ELR (cell line): ENCODE data around the gene MAS1L.
A peak's percentile ranks its signal among the peaks of the same experiment; 100 is the strongest.

ENCODE experiments used
- DNase-seq: peaks from one replicate; pipeline ENCODE4 v3.0.0-alpha.2; 2015; ENCODE audit warnings: low read depth

Gene MAS1L, protein sequence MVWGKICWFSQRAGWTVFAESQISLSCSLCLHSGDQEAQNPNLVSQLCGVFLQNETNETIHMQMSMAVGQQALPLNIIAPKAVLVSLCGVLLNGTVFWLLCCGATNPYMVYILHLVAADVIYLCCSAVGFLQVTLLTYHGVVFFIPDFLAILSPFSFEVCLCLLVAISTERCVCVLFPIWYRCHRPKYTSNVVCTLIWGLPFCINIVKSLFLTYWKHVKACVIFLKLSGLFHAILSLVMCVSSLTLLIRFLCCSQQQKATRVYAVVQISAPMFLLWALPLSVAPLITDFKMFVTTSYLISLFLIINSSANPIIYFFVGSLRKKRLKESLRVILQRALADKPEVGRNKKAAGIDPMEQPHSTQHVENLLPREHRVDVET

DNA sequence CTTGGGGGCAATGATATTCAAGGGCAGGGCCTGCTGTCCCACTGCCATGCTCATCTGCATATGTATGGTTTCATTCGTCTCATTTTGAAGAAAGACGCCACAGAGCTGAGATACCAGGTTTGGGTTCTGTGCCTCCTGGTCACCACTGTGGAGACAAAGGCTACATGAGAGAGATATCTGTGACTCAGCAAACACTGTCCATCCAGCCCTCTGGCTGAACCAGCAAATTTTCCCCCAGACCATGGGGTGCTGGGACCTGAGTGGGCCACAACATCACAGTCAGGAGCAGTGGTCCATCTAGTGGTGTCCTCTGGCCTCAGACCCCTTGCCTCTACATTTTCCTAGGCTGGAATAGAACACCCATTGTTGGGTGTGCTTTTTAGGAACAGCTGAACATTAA, at the start of gene MAS1L:
Gene MAS1L (minus strand): TSS at position 297 of the 400 bp plus-strand sequence. CDS start 54 bp downstream, at position 243.
- DNase-seq = no peak

DNA sequence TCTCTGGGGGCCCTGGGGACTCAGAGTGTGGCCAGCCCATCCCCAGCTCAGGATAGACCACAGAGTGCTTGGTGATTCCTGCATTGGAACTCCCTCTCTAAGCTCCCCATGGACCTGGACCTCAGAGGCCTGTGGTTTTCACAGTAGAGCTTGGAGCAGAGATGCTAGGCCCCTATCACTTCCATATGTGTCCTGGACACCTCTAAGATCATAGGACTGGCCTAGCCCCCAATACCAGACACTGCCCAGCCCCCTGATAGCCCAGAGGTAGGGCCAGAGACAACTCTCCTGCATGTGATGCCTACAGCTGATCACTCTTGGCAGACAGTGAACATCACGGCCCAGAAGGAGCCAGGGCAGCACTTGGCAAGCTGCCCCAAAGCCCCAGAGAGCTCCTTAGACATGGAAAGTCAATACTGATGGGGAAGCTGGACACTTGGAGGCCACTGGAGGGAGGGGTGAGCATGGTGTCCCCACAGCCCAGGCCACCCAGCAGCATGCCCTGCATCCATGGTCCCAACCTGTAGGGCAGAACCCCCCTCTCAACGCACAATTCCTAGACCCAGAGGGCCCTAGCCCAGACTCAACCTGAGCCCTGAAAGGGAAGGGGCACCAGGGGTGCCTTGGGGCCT, 44.7 kb upstream of the MAS1L start:
- no peak for DNase-seq

DNA sequence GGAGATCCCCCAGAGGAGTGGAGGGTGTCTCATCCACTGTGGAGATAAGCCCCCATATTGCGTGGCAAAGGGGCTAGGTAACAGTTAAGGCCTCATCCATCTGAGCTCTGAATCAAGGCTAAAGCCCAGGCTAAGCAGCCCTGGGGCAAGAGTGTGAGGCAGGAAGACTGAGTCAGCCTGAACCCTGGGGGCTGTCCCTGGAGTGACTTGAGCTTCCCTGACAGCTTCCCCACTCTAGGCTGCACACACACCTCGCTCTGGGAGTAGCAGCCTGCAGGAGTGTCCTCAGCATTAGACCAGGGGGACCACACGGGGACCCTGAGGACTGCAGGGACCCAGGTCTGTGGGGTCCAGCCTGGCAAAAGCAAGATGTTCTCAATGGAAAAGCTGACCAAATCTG, 43.9 kb upstream of the MAS1L start:
- peak; percentile 82 for DNase-seq

DNA sequence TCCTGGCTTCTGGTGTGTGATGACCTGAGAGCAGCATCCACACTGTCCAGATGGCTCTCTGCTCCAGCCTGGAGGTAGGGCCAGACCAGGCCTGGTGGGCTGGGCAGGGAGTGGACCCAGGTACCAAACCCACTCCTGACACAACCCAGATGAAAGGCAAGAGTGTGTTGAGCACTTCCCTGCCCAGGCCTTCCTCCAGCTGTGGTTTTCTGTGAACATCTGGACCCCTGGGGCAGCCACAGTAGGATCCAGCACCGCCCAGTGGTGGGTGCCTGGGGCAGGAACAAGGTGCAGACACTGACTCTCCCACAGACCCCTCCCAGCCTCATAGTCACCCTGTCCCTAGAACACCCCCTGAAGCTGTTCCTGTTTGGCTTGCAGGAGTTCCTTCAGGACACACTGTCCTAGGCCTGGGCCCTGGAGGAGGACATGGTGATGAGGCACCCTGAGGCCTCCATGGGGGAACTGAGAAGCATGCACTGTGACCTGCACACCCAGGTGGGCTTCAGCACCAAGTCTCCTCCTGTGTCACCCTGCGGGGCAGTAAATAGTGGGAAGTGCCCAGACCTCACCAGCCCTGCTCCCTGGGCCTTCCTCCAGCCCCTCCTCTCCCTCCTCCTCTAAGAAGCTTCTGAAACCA, 43.0 kb upstream of the MAS1L start:
- no peak for DNase-seq

DNA sequence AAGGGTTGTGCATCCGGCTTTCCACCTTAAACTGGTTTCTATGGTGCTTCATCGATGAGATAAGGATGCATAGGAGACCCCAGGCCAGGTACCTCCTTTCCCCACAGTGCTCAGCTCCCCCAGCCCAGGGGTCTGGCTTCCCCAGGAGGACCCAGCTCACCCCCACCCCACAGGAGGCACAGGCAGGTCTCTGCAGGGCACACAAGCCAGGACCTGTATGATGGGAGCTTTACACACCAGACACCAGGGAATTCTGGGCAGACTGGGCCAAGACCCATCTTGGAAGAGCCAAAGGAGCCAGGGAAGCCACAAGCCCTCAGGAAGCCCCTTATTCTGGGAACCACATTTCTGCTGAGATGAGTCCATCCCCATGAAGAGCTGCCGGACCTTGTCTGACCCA, 42.2 kb upstream of the MAS1L start:
- no peak for DNase-seq

DNA sequence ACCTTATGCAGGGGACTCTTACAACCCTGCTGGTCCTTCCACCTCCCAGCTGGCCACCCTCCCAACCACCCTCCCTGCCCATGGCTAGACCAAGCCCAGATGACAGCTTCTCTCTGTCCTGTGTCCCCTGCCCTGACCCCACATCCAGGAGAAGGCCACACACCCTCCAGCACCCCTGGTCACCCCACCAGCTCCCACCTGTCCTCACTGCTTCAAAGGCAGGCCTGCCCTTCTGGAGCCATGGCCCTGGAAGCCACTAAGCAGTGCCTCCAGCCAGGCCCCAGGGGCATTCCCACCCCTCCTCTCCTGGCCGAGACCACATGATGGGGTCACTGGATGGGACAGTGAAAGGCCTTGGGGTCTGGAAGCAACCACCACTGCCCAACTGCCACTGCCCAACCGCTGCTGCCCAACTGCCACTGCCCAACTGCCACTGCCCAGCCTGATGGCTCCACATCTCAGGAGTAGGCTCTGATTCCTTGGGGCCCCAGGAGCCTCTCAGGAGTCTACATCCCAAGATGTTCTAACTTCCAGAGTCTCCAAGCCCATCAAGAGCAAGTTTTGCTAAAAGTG, 41.3 kb upstream of the MAS1L start:
- DNase-seq = no peak

DNA sequence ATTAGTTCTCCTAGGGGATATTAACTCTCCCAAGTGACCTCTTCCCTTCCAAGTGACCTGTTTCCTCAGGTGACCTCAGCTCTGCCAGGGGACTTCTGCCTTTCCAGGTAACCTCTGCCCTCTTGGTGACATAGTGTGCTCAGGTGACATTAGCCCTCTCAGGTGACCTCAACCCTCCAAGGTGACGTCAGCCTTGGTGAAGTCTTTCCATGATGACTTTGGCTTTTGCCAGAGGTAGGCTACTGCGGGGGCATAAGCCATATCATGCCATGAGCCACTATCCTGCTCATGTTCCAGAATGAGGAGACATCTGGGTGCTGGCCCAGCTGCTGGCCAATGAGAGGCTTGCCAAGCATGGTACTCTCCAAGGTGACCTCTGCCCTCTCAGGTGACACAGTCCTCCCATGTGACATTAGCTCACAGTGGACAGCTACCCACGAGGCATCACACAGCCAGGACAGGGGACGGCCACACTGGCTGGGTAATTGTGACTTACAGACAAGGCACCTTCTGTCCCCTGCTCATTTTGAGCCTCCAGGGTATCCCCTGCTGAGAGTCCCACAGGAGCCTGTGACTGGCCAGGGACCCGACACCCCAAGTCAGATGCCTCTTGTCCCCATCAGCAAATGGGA, 40.7 kb upstream of the MAS1L start:
- DNase-seq = no peak

DNA sequence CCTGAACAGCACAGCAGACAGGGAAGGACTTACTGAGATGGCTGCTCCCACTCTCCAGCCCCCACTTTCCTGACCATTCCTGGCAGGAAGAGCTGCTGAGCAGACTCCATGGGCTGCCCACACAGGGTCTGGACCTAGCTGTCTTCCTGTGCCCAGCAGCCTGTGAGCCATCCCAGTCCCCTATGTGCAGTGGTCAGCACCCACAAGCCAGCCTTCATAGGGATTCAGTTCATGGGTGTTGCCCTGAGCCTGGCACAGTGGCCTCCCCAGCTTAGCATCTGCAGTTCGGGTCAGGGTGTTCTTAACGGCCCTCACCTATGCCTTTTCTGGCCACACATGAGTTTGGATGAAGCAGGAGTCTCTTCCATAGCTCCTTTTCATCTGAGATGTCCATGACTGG, 39.8 kb upstream of the MAS1L start:
- DNase-seq = no peak

DNA sequence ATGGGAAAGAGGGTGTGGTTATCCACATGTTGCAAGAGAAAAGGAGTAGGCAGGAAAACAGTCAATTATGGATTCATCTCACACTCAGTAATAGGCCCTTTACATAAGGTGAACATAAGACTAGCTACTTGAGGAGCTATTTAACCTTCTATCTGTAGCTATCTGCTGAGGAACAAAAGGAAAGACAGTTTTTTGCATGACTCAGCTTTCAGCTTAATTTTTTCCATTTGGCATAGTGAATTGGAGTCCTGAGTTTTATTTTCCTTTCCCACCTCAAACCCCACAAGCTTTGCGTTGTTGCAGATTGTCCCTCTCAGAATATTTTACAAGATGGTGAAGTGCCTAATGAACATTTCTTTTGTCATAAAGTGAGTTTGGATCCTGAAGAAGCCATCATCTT, 39.4 kb upstream of the MAS1L start:
- no peak for DNase-seq

DNA sequence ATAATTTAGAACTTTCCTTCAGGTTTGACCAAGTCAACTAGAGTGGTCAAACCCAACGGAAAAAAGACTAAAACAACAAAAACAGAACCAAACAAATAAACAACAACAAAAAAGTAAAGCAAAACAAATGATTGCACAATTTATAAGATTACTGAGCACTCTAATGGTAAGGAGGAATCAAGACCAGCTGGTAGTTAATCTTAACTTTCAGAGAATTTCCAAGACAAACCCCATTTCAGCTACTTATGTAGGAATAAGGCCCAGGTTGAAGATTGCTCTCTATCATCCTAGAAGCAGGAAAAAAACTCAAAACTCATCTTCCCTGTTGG, 37.5 kb upstream of the MAS1L start:
- no peak for DNase-seq

DNA sequence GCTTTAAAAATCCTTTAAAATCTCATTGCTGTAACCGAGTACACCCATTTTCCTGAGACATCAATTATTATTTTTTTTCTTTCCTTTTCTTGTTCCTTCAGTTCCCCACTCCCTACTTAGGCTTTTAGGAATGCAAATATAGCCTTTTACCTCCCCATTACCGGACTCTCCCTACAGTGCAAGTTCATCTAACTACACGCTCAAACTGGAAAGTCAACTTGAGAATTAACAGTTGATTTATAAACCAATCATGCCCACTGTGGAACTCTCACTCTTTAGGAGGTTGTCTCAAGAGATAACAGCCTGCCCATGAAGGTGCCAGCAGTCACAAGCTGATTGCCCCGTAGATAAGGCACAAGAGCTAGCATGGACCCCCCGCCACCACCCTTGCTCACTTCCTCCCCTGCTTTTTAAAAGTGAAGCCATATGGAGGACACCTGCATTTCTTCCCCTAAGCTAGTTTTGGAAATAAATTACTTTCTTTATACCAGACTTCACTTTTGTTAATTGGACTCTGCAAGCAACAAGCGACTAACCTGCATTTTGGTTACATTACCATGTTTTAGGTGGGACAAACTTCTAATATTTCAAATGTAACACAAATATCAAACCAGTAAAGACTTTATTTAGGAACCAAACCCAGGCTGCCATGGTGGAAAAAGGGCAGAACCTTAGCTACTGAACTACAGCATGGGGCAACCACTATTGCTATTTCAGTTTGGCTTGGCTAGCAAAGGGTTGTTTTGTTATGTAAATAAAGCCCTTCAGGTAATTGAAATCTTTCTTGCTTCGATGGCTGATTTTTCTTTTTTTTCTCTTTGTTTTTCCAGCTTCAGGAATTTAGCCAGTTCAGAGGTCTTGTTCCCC, 36.9 kb upstream of the MAS1L start:
- DNase-seq = no peak

DNA sequence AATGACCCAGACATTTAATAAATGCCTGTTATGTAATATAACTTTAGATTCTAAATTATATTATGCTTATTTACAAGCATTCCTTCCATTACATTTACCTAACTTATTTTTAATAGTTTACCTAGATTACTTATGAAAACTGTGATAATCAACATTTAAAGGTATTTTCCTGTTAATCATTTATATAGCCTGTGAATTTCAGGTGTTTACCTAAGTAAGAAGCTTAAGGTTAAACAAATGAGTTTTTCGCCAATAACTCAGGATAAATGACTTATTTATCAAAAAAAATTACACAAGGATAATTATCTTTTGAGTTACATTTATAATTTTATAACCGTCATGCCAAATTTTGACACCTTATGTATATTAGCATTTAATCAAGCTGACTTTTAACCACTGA, 36.3 kb upstream of the MAS1L start:
- no peak for DNase-seq

DNA sequence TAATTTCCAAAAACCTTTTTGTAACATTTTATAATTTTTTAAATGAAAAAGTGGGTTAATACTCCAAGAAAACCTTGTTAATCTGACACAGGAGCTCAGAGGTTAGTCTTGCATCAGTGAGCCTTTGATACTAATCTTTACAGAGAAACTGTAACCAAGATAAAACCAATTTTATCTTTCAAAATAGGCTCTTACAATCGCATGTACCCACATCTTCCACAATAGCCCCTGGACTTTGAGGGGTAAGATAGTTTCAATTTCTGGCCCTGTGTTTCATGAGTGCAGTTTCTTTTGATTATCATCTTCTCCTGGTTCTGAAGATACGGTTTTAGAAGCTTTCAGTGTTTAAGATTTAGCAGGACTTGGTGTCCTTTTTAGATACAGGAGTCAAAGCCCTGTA, 34.5 kb upstream of the MAS1L start:
- no peak for DNase-seq

DNA sequence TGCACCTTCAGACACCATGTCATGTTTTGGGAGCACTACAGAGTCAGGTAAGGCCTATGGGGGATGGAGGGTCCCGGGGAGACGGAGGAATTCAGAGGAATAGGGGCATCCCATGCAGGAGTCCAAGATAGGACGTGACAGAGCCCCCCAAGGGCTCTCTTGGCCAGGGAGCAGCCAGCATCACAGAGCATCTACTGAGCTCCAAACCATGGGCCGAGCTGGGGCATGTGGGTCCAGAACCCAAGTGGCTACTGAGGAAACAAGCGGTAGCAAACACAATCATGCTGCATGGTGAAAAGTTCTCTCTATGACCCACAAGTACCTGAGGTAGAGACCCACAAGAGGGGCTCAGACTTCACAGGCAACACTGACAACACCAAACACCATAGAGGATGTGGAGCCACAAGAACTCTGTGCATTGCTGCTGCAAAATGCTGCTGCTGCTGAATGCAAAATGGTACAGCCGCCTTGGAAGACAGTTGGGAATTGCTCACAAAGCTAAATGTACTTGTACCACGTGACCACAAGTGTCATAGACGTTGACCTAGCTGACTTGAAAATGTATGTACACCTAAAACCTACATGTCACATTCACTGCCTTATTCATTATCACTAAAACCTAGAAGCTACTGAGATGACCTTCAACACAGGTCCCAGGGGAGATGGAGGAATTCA, 33.4 kb upstream of the MAS1L start:
- no peak for DNase-seq

DNA sequence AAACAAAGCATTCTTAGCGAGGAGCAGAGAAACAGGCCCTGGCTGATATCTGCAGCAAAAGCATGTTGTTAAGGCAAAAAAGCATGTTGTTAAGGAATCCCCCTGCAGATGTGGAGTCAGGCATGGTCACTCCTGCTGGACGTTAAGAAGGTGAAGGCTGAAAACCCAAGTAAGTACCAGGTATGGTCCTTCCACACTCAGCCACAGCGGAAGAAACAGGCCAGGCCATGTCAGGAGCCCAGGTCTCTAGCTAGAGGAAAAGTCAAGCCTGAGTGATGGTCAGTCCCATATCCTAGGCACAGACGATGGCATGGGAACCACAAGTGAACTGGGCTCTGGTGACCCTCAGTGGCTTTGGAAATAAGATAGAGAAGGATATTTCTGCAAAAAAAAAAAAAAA, 32.5 kb upstream of the MAS1L start:
- no peak for DNase-seq

DNA sequence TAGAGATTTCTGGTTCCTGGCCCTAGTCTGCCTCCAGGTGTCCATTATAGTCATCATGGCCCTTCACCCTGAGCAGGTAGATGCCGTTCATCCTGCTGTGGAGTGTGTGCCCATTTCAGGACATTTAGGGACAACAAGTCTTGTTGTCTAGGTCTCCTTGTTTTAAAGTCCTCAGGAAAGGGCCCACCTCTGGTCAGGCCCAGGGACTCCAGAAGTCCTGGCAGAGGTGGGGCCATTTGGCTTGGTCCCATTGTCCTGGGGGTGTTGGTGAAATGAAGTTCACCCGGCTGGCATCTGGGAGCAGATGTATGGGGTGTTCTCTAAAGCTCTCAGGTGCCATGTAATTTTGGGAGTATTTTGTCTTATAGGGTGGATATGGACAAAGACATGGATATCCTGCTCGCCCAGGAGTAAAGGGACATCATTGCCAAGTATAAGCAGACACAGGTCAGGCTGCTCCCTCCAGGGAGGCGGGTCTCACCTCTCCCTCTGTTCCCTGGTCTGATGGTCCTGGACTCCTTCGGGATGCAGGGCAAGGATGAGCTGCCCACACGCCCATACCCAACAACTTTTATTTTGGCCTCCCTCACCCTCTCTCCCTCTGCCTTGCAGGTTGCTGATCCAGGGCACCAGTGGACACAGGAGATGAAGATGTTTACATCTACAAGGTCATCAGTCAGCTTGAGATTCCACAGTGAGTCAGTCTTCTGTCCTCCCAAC, 31.7 kb upstream of the MAS1L start:
- no peak for DNase-seq

DNA sequence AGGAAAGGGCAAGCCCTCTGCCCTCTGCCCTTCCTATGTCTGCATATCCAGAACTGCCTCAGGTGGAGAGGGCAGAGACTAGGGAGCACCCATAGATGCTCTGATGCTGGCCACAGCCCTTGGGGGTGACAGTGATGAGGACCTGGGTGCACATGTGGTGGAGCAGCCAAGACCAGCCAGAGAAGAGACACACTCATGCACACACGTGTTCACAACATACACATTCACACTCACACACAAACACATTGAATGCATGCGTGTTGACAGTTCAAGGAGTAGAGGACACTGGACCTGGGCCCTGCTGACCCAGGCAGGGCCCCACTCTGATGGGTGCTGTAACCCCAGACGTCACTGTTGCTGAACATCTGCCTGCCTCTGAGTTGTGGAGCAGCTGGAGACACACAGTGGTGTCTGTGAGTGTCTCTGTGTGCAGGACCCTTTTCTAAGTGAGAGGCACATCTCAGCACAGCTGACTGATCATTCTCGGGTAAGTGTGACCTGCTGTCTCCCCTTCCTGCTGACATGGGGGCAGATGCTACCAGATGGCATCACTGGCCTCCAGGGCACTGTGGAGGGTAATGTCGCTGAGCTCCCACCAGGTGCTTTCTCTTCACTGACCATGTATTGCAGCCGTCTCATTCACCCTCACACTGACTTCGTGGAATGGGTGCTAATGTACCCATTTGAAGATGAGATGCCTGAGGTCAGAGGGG, 30.1 kb upstream of the MAS1L start:
- no peak for DNase-seq

DNA sequence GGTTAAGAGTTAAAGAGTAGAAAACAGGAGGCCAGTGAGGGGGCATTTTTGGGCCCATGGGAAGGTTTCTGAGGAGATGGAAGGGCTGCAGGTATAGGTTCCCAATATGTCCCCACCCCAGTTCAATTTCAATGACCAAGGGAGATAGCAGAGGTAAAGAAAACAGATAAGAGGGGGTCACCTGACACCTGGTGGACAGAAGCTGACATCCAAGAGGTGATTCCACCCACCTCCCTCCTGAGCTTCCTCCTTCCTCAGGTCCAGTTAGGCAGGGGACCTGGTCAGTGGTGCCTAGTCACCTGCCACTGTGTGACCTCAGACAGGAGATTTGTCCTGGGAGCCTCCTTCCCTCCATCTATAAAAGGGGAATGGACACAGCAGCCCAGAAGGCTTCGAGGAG, 29.5 kb upstream of the MAS1L start:
- DNase-seq = no peak

DNA sequence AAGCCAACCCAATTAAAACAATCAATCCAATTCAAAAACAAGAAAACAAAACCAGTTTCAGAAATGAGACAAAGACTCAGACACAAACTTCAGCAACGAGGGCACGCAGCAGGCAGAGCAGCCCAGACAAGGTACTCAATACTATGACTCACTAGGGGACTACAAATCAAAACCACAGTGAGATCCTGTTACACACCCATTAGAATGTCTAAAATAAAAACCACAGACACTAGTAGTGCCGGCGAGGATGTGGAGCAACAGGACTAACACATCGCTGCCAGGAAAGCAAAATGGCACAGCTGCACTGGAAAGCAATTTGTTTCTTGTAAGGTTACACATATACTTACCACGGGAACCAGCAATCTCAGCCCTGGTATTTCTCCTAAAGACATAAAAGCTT, 28.4 kb upstream of the MAS1L start:
- peak; percentile 89 for DNase-seq
